ENCODE measurements around the gene ATPAF1.
"Not testable (repeated sequence)": the region's sequence is repeated elsewhere in the genome, so short reads cannot be mapped to it uniquely, and the experiment has no call there.

Gene ATPAF1

DNA sequence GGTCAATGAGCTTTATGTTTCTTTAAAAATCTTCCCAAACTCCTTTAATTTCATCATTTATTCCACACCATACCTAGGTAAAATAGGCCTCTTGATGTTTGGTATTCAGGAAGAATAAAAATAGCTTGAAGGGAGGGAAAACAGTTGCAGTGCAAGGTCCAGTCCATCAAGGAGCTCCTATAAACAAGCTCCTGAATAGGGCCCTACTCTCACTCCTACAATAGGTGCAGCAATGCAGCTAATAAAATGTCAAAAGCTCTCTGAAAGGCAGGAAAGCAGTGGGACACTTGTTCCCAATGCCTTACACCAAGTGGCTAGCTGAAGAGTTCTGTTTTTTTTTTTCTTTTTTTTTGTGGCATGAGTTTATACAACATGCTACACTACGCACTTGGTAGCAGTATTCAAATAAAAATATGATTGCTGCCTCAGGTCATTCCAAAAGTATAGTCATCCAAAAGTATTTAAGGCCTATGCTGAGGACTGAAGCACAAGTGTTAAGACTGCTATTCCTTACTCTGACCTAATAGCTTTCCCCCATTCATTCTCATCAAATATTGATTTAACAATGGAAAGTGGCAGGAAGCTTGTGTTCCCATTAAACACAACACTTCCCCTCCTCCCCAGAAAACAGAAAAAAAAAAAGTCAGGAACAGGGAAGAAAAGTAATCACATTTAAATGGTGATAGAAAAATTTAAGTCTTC, 13.3 kb upstream of the ATPAF1 start:
- DNase-seq (ENCODE audit: low read depth in 2 of 2), result no peak

DNA sequence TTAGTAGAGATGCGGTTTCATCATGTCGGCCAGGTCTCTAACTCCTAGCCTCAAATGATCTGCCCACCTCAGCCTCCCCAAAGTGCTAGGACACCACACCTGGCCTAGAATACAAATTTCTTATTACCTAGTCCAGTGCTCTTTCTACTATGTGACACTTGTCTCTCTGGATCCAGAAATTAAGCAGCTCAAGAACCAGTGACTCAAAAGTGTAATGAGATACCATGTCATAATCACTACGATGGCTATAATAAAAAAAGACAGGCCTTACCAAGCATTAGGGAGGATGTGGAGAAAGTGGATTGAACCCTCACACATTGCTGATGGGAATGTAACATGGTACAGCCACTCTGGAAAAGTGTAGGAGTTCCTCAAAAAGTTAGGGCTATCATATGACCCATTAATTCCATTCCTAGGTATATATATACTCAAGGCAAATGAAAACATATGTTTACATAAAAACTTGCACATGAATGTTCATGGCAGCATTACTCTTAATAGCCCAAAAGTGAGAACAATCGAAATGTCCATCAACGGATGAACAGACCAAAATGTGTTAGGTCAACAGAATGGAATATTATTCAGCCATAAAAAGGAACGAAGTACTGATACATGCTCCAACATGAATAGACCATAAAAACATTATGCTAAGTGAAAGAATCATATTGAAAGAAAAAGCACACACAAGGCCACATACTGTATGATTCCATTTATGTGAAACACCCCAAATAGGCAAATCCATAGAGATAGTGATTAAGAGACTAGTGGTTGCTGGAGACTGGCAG, 11.8 kb upstream of the ATPAF1 start:
- no peak for DNase-seq (ENCODE audit: low read depth in 2 of 2)

DNA sequence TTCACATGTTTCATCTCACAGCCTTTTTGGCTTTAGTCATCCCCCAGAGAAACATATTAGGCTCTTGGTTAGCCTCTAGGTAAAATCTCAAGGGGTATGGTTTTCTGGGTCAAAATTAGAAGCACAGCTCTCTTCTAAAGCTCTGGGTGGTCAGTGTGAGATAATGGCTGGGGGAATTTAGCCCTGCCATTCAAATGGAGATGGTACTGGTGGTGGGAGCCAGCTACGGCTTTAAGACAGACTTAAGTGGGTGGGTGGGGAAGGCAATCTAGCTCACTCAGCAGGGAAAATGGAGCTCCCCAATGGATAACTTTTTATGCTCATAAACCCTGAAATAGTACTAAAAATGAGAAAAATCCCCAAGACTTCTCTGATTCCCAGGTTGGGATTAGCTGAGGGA, 9.2 kb upstream of the ATPAF1 start:
- no peak for DNase-seq (ENCODE audit: low read depth in 2 of 2)

DNA sequence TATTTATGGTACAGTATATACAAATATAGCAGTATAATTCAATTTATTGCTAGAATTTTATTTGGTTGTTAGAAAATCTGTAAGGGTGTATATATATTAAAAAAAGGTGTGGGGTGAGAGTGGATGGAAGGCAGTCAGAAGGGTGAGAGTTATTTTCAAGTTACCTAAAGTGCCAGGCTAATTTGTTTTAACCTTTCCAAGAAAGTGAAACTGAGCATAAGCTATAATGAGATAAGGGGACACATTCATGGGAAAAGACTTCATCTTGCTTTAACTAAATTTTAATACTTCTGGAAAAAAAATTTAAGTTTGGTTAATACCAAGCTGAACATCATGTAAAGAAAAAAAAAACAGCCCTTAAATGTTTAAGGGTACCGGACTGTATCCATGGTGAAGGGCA, 8.4 kb upstream of the ATPAF1 start:
- DNase-seq (ENCODE audit: low read depth in 2 of 2), result no peak

DNA sequence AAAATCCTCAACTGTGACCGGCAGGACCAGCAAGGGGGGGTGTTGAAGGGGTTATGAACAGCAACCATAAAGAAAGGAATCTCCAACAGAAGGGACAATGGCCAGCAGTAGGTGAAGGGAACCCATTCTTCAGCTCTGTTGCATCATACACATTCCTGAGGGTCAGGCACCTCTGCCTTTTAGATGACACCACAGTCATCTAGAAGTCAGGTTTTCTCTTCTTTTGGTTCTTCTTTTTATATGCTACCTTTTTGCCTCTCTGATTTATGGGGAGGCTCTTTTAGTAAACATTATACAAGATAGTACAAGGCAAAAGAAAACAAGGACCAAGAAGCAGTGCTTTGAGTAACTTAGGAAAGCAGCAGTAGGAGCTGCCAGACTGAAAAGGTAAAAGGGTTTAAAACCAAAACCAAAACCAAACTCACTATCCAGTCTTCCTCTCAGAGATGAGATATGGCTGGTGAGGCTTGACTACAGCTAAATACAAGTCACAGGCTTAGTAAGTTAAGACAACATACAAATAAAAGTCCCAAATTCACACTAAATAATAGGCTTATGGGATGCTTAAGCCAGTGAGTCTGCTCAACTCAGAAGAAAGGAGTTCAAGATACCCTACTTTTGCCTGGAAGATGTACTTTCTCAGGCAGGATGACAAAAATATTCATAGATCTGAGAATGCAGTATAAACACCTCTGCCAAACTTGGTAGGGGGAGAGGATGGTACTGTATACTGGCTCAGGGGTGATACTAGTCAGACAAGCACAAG, 7.6 kb upstream of the ATPAF1 start:
- DNase-seq (ENCODE audit: low read depth in 2 of 2), result no peak

DNA sequence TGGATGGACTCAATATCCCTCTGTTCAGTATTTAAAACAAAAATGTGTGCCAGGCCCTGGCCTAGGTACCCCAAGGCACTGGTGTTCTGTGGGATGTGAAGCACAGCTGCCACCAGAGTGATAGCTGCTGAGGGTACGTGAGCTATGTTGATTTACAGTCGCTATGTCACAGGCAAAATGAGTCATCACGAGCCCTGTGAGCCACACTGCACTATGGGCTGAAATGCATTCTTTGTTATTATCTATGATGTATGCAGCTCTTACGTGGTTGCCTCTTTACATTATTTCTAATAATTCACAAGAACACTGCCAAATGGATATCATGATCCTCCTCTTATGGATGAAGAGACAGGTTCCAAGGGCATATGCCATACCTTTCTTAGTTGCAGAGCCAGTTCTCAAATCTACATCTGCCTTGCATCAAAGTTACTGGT, 5.6 kb upstream of the ATPAF1 start:
- no peak for DNase-seq (ENCODE audit: low read depth in 2 of 2)

DNA sequence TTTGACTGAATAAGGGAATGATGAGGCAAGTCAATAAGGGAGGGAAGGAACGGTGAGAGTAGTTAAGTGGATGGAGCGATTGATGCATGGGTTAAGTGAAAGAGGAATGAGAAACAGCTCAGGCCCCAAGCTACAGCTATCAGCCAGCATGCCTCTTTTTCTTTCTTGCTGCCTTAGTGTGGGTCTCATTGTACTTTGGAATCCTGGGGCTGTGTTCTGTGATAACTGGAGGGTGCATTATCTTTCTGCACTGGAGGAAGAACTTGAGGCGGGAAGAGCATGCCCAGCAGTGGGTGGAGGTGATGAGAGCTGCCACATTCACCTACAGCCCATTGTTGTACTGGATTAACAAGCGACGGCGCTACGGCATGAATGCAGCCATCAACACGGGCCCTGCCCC, 4.5 kb upstream of the ATPAF1 start:
- no peak for DNase-seq (ENCODE audit: low read depth in 2 of 2)

DNA sequence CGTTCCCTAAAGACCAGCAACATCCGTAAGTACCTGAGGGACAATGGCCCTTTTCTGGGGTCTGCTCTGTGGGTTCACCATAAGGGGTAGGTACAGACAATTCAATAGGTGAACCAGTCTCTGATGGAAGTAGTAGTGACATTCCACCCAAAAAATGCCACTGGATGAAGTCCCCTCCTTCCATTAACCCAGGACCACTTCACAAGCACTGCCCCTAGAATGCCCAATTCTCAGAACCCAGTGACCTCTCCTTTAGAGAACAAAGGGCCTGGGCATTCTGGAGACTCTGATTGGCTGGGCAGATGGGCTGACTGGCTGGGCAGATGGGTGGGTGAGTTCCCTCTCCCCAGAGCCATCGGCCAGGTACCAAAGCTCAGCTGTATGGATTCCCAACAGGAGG, 3.4 kb upstream of the ATPAF1 start, which contains the start of gene TEX38:
TEX38 (plus strand) TSS at position 301 of the 400 bp plus-strand sequence; CDS start at position 382, 81 bp downstream.
- no peak for DNase-seq (ENCODE audit: low read depth in 2 of 2)

DNA sequence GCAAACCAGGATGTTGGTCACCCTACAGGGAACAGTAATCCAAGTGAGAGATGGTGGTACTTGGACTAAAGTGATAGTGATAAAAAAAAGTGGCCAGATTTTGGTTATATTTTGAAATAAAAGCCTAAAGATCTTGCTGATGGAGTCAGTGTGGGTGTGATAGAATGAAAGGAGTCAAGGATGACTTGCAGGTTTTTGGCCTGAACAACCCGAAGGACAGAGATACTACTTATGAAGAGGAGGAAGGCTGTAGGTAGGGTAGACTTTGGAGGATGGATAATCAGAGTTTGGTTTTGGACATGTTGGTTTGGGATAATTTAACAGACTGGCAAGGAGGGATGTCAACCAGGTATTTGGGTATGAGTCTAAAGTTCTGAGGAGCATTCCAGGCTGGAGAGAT, 2.0 kb upstream of the ATPAF1 start:
- no peak for DNase-seq (ENCODE audit: low read depth in 2 of 2)

DNA sequence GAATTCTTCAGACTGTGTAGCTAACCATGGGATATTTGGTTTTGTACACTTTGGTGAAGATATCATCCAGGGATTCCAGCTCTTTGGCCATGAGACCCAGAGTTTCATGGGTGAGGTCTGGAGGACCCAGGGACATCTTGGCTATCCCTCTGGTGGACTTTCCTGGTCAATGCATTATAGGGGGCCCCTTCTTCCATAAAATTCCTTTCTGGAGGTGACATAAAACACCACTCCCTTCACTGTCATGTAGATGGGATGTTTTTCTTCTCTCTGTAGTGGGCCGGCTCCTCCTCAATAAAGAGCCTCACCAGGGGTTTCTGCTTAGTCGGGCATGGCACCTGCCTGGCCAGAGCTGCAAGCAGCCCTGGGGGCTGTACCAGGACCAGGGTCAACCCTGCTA, 2.2 kb downstream of the ATPAF1 start:
- no peak for DNase-seq (ENCODE audit: low read depth in 2 of 2)

DNA sequence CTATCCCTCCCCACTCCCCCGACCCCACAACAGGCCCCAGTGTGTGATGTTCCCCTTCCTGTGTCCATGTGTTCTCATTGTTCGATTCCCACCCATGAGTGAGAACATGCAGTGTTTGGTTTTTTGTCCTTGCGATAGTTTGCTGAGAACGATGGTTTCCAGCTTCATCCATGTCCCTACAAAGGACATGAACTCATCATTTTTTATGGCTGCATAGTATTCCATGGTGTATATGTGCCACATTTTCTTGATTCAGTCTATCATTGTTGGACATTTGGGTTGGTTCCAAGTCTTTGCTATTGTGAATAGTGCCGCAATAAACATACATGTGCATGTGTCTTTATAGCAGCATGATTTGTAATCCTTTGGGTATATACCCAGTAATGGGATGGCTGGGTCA, 5.2 kb downstream of the ATPAF1 start:
- DNase-seq (ENCODE audit: low read depth in 2 of 2), result not testable (repeated sequence)

DNA sequence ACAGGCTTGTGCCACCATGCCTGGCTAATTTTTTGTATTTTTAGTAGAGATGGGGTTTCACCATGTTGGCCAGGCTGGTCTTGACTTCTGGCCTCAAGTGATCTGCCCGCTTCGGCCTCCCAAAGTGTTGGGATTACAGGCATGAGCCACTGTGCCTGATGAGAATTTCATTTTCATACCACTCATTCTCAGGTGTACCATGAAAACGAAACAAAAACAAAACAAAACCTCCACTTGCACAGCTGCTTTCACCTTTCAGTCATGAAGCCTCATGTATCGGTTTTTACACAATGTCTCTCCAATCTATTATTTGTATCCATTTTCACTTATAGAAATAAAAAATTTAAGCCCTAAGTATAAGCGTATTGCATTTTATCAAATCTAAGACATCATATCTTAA, 8.0 kb downstream of the ATPAF1 start:
- DNase-seq (ENCODE audit: low read depth in 2 of 2), result not testable (repeated sequence)

DNA sequence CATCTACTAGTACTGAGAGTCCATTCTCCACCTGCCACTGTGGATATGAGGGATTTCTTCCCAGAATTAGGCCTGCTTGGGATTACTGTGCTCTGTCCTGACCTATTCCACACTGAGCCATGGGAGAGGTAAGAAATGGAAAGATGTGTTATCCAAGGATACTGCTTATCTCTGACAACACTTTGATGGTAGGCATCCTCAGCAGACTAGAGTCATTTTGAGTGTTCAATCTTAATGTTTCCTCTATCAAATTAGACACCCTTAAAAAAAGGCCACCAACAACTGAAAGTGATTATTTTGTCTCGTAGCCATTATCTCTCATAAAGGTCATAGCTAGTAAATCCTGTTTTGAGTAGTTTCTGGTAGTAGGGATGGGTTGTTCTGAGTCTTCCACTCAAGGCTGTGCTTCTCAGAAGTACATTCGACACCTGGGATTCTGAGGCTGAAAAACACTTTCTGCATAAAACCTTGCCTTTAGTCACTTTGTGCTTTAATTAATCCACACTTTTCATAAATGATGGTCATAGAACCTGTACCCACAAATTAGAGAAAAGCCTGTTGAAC, 8.8 kb downstream of the ATPAF1 start:
- DNase-seq (ENCODE audit: low read depth in 2 of 2), result no peak

DNA sequence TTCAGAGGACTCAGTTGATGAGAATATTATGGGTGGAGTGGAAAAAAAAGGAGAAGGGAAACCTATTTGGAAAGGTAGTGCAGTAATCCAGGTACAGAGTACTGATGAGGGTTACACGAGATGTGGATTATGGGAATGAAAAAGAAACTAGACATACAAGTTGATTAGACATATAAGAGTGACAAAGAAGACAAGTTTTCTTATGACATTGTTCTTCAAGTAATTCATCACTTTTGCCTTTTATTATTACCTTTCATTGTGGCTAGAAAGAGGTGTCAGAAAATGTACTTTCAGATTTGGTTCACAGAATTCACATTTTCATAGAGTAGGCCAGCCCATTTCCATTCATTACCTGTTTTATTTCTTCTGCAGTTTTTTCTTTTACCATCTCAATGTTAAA, 10.4 kb downstream of the ATPAF1 start:
- DNase-seq (ENCODE audit: low read depth in 2 of 2), result no peak

DNA sequence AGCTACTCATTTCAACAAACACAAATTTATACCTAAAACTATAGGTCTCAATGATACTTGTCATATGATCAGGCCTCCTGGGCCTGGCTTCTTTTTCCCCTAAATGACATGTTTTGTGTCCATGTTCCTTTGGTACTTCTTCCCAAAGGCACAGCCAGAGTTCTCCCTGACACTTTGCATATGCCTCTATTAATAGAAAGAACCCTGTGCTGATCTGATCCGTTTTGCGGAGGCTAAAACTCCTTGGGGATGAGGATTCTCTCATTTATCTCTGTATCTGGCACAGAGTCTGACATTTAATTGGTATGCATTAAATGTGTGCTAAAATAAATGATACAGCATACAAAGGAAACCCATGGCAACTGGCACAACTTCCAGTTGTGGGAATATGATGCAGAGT, 11.5 kb downstream of the ATPAF1 start:
- no peak for DNase-seq (ENCODE audit: low read depth in 2 of 2)

DNA sequence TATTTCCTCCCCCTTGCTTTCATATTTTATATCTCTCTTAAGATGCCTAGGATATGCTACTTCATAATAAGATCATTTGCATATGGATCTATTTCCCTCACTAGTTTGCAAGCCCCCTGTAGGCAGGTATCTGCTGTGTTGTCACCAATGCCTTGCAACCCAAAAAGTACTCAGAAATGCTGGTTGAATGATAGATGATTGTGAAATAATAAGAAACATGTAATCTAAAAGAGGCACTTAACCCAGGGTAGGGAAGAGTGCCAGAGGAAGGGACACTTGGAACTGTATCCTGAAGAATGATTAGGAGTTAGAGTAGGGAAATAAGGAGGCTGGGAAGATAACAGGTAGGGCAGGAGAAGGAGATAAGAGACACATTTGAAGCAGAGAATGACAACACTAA, 12.3 kb downstream of the ATPAF1 start:
- DNase-seq (ENCODE audit: low read depth in 2 of 2), result no peak

DNA sequence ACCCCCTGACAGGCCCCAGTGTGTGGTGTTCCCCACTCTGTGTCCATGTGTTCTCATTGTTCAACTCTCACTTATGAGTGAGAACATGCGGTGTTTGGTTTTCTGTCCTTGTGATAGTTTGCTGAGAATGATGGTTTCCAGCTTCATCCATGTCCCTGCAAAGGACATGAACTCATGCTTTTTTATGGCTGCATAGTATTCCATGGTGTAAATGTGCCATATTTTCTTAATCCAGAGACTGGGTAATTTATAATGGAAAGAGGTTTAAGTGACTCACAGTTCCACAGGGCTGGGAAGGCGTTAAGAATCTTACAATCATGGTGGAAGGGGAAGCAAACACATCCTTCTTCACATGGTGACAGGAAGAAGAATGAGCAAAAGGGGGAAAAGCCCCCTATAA, 13.5 kb downstream of the ATPAF1 start:
- DNase-seq (ENCODE audit: low read depth in 2 of 2), result not testable (repeated sequence)

DNA sequence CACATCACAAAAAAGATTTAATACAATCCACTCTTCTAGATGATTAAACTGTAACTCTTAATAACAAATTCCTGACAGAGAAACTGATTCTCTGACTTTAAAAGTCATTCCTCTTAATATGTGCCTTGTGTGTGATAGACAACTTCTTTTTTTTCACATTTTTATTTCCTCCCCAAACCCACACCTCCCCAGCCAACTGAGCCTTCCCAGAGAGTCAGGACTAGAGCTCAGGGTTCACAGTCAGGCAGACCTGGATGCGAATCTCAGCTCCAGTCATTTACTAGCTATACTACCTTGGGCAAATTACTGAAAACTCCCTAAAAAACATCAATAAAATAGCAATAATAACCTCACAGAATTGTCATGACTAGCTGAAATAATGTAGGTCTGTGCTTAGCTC, 14.2 kb downstream of the ATPAF1 start:
- DNase-seq (ENCODE audit: low read depth in 2 of 2), result no peak

DNA sequence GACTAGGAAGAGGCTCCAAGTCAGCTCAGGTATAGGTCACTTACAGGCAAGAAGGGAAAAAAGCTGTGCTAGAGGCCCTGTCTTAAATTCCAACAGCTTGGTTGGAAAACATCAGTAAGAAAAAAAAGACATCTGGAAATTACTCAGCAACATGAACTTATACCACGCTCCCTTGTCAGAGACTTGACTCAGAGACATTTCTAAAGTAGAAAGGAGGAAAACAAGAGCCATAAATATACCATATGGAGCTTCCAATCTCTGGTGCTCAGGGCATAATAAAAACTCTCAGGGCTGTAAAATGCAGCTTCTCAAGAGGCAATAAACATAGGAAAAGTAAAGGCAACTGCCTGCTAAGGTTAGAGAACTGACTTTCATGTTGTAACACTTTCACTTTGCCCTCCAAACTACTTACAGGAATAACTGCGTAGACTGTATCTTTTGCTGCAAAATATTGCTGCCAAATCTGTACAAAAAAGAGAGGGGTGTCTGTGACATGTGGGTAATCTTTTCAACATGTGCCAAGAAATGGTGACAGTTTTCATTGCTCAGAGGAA, 14.7 kb downstream of the ATPAF1 start:
- no peak for DNase-seq (ENCODE audit: low read depth in 2 of 2)

DNA sequence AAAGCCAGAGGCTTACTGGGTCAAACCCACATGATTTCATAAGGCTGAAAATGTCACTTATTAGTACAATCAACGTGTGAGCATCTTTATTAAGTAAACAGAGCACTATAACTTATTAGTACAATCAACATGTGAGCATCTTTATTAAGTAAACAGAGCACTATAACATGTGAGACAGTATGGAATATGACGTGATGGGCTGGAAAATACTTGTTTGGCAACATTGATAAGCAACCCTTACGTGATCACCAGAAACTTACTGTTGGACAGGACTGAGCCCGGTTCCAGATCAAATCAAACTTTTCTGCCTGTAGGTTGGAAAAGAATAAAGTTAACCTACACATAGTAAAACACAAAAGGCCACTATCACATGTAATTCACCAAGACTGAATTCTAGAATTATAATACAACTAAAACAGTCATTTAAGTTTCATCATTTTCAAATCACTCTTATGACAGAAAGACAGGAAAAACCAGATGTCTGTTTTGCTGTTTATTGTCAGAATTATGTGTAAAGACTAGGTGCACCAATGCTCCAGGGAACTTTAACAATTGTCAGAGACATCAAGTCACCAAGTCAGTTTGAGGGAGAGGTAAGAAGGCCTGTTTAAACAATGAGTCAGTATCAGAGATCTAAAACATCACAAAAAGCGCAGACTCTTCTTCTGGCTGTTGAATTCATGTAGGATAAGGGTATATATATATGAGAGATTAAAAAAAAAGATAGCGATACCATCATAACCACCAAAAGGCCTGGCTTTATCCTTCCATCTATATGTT, 15.7 kb downstream of the ATPAF1 start:
- no peak for DNase-seq (ENCODE audit: low read depth in 2 of 2)

DNA sequence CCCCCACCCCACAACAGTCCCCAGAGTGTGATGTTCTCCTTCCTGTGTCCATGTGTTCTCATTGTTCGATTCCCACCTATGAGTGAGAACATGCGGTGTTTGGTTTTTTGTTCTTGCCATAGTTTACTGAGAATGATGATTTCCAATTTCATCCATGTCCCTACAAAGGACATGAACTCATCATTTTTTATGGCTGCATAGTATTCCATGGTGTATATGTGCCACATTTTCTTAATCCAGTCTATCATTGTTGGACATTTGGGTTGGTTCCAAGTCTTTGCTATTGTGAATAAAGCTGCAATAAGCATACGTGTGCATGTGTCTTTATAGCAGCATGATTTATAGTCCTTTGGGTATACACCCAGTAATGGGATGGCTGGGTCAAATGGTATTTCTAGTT, 17.0 kb downstream of the ATPAF1 start:
- not testable (repeated sequence) for DNase-seq (ENCODE audit: low read depth in 2 of 2)
